Astrocyte (in vitro differentiated cells and primary cell): ENCODE results near the gene C1orf198. TPM values are rescaled to one million over a fixed set of nuclear protein-coding genes. Genes with fewer than 3 reads are reported as not detected.

Experiments used
- DNase-seq: peaks from one replicate; pipeline ENCODE4 v3.0.0-alpha.2; 2010; ENCODE audit warnings: low read depth
- FAIRE-seq: peaks from 2 replicates; lab custom pipeline; 2011; peaks lifted over from hg19 to GRCh38; lab: Jason Lieb, UNC
- H2AFZ ChIP-seq: 2 replicates; pipeline ENCODE4 v1.6.0; 2012; ENCODE audit warnings: low read depth, low read length, inconsistent platforms
- H3K27ac ChIP-seq: 2 replicates; pipeline ENCODE4 v1.5.1; 2011; ENCODE audit warnings: low read depth, low read length, inconsistent platforms
- H3K27me3 ChIP-seq: 2 replicates; pipeline ENCODE4 v1.6.0; 2011; ENCODE audit warnings: low read length, inconsistent platforms; ENCODE audit not compliant: insufficient read depth
- H3K36me3 ChIP-seq: 2 replicates; pipeline ENCODE4 v1.5.1; 2011; ENCODE audit warnings: low read length, inconsistent platforms; ENCODE audit not compliant: insufficient read depth
- H3K4me1 ChIP-seq: 2 replicates; pipeline ENCODE4 v1.5.1; 2011; ENCODE audit warnings: low read length, inconsistent platforms; ENCODE audit not compliant: insufficient read depth
- H3K4me2 ChIP-seq: 2 replicates; pipeline ENCODE4 v1.6.0; 2012; ENCODE audit warnings: low read length, inconsistent platforms
- H3K4me3 ChIP-seq: 2 replicates; pipeline ENCODE4 v1.5.1; 2011; ENCODE audit warnings: low read depth, mild to moderate bottlenecking, low read length, inconsistent platforms; ENCODE audit not compliant: insufficient read depth
- H3K79me2 ChIP-seq: 2 replicates; pipeline ENCODE4 v1.6.0; 2012; ENCODE audit warnings: mild to moderate bottlenecking, low read length, inconsistent platforms; ENCODE audit not compliant: insufficient read depth
- H3K9ac ChIP-seq: 2 replicates; pipeline ENCODE4 v1.6.0; 2012; ENCODE audit warnings: mild to moderate bottlenecking, low read length, inconsistent platforms
- H3K9me3 ChIP-seq: 2 replicates; pipeline ENCODE4 v1.5.1; 2012; ENCODE audit warnings: low read depth, mild to moderate bottlenecking, low read length, inconsistent platforms; ENCODE audit not compliant: insufficient read depth
- H4K20me1 ChIP-seq: 2 replicates; pipeline ENCODE4 v1.6.0; 2012; ENCODE audit warnings: low read length, inconsistent platforms; ENCODE audit not compliant: insufficient read depth
- H3K27ac Mint-ChIP-seq: one replicate; pipeline ENCODE4 v1.8.0; 2021; ENCODE audit warnings: mild to moderate bottlenecking, mixed read lengths; ENCODE audit not compliant: unreplicated experiment
- H3K27me3 Mint-ChIP-seq: one replicate; pipeline ENCODE4 v1.8.0; 2021; ENCODE audit warnings: low read depth, mixed read lengths; ENCODE audit not compliant: unreplicated experiment
- H3K36me3 Mint-ChIP-seq: one replicate; pipeline ENCODE4 v1.8.0; 2021; ENCODE audit warnings: low read depth, mixed read lengths; ENCODE audit not compliant: unreplicated experiment
- H3K4me1 Mint-ChIP-seq: one replicate; pipeline ENCODE4 v1.8.0; 2021; ENCODE audit warnings: low read depth, mixed read lengths; ENCODE audit not compliant: unreplicated experiment
- H3K4me3 Mint-ChIP-seq: one replicate; pipeline ENCODE4 v1.8.0; 2021; ENCODE audit warnings: mild to moderate bottlenecking, moderate library complexity, mixed read lengths; ENCODE audit not compliant: unreplicated experiment
- H3K9me3 Mint-ChIP-seq: one replicate; pipeline ENCODE4 v1.8.0; 2021; ENCODE audit warnings: mild to moderate bottlenecking, mixed read lengths; ENCODE audit not compliant: unreplicated experiment
- EZH2 ChIP-seq: IDR thresholded peaks from 2 replicates; pipeline ENCODE4 v1.6.1; 2012; ENCODE audit warnings: mild to moderate bottlenecking, low read length, inconsistent platforms; ENCODE audit not compliant: insufficient read depth
- total RNA-seq: library from RNA; stranded (reverse); gene quantifications from 2 replicates; pipeline ENCODE4 v1.2.1, GENCODE V29; 2021
- TF ChIP-seq, protein P1 (sequence below): IDR thresholded peaks from 2 replicates; pipeline ENCODE4 v1.5.1; 2011; ENCODE audit warnings: low read depth, mild to moderate bottlenecking, inconsistent platforms, low read length, moderate library complexity; ENCODE audit not compliant: insufficient read depth

The C1orf198 gene
- total RNA-seq, 1 donor from 2014 or later = 102 TPM

DNA sequence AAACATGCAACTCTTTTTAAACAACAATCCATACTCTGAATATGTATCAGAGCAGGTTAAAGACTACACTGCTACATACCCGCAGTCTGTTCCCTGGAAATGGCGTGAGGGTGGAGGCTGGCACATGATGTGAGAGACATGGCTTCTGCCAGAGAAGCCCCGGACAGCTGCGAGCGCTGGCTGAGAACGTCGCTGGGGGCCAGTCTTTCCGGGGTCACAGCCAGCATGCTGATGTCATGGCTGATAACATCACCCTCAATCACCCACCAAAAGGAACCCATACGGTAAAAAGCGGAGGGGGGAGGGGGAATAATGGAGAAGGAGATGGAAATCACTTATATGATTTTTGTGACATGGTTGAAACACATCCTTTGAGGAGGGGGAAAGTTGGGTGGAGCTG is 29.1 kb downstream of the C1orf198 start:
- H3K79me2 ChIP-seq = peaks cover 52% of the 10 kb centered on the region
- H3K27ac ChIP-seq = no peak overlapping the region
- H3K9ac ChIP-seq = no peak overlapping the region
- H3K4me1 ChIP-seq = no peaks in the 10 kb centered on the region
- Mint-ChIP-seq H3K4me1 (peaks cover 8% of the 10 kb centered on the region), H3K36me3 (peaks cover 55% of the 10 kb centered on the region), H3K27me3 (no peaks in the 10 kb centered on the region), H3K9me3 (no peaks in the 10 kb centered on the region), H3K4me3 (no peak overlapping the region), H3K27ac (no peak overlapping the region)
- no peak overlapping the region for H2AFZ ChIP-seq
- peaks cover 43% of the 10 kb centered on the region for H4K20me1 ChIP-seq
- no peak for FAIRE-seq
- no peaks in the 10 kb centered on the region for H3K27me3 ChIP-seq
- no peak overlapping the region for H3K4me3 ChIP-seq
- TF ChIP-seq, protein P1, sequence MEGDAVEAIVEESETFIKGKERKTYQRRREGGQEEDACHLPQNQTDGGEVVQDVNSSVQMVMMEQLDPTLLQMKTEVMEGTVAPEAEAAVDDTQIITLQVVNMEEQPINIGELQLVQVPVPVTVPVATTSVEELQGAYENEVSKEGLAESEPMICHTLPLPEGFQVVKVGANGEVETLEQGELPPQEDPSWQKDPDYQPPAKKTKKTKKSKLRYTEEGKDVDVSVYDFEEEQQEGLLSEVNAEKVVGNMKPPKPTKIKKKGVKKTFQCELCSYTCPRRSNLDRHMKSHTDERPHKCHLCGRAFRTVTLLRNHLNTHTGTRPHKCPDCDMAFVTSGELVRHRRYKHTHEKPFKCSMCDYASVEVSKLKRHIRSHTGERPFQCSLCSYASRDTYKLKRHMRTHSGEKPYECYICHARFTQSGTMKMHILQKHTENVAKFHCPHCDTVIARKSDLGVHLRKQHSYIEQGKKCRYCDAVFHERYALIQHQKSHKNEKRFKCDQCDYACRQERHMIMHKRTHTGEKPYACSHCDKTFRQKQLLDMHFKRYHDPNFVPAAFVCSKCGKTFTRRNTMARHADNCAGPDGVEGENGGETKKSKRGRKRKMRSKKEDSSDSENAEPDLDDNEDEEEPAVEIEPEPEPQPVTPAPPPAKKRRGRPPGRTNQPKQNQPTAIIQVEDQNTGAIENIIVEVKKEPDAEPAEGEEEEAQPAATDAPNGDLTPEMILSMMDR = no peak
- no peak for TF ChIP-seq EZH2
- no peak overlapping the region for H3K4me2 ChIP-seq
- no peaks in the 10 kb centered on the region for H3K9me3 ChIP-seq
- H3K36me3 ChIP-seq = peaks cover 36% of the 10 kb centered on the region
- DNase-seq = no peak

DNA sequence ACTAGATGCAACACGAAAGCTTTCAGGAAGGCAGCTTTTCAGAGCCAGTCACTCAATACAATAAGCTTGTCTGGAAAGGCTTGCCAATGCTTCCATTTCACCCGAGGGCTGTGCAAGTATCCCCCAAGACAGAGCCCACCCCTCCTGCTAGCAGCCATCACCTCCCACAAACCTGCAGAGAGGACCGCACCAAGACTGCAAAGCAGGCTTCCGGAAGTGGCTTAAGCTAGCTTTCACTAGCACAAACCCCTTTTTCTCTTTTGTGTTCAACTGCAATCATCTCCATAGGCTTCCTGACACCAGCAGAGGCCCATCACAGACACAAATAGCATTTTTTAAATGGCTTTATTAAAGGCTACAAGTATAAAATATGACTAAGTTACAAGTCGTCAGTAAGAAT is 31.5 kb downstream of the C1orf198 start:
- TF ChIP-seq, protein P1 = no peak
- TF ChIP-seq EZH2 = no peak
- H2AFZ ChIP-seq = no peak overlapping the region
- peaks cover 40% of the 10 kb centered on the region for H4K20me1 ChIP-seq
- H3K9me3 Mint-ChIP-seq = no peaks in the 10 kb centered on the region
- H3K79me2 ChIP-seq = peaks cover 31% of the 10 kb centered on the region
- H3K27me3 ChIP-seq = no peaks in the 10 kb centered on the region
- H3K9ac ChIP-seq = no peak overlapping the region
- no peak overlapping the region for H3K4me3 Mint-ChIP-seq
- peaks cover 13% of the 10 kb centered on the region for H3K4me1 Mint-ChIP-seq
- no peaks in the 10 kb centered on the region for H3K27me3 Mint-ChIP-seq
- H3K9me3 ChIP-seq = no peaks in the 10 kb centered on the region
- H3K4me1 ChIP-seq = no peaks in the 10 kb centered on the region
- no peak for DNase-seq
- no peak for FAIRE-seq
- H3K4me2 ChIP-seq = no peak overlapping the region
- H3K4me3 ChIP-seq = no peak overlapping the region
- H3K27ac Mint-ChIP-seq = no peak overlapping the region
- no peak overlapping the region for H3K27ac ChIP-seq
- H3K36me3 ChIP-seq = peaks cover 28% of the 10 kb centered on the region
- peaks cover 44% of the 10 kb centered on the region for H3K36me3 Mint-ChIP-seq

DNA sequence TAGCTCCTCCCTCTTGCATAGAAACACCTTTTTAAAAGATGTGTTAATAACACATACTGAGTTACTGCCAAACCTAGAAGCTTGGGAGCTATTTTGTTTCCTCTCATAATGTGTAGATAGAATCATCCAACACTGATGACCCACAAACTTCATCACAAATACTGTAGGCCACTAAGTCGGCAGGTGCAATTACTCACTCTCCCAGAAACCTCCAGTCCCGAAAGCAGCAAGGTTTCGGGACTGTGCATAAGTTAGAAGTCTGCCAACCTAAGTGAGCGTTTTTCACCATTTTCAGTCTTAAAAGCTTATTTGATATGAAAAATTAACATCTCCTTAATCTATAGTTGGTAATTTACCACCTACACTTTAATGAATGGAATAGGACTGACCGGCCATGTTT is 32.0 kb downstream of the C1orf198 start:
- H3K36me3 ChIP-seq = peaks cover 24% of the 10 kb centered on the region
- Mint-ChIP-seq H3K9me3 (no peaks in the 10 kb centered on the region), H3K27ac (no peak overlapping the region), H3K4me1 (peaks cover 15% of the 10 kb centered on the region), H3K27me3 (no peaks in the 10 kb centered on the region), H3K36me3 (peaks cover 43% of the 10 kb centered on the region), H3K4me3 (no peak overlapping the region)
- no peak overlapping the region for H3K9ac ChIP-seq
- no peaks in the 10 kb centered on the region for H3K9me3 ChIP-seq
- H3K27ac ChIP-seq = no peak overlapping the region
- H2AFZ ChIP-seq = no peak overlapping the region
- TF ChIP-seq, protein P1 = no peak
- TF ChIP-seq EZH2 = no peak
- no peak overlapping the region for H3K4me3 ChIP-seq
- peaks cover 26% of the 10 kb centered on the region for H3K79me2 ChIP-seq
- H3K27me3 ChIP-seq = no peaks in the 10 kb centered on the region
- DNase-seq = no peak
- no peaks in the 10 kb centered on the region for H3K4me1 ChIP-seq
- no peak for FAIRE-seq
- peaks cover 35% of the 10 kb centered on the region for H4K20me1 ChIP-seq
- no peak overlapping the region for H3K4me2 ChIP-seq
